NT2/D1 (cell line): ENCODE data around the gene FCF1.

ENCODE experiments used
- DNase-seq: peaks from one replicate; pipeline ENCODE4 v3.0.0-alpha.2; 2011; ENCODE audit warnings: low read depth, low spot score
- H3K27me3 ChIP-seq: 2 replicates; pipeline ENCODE4 v1.6.0; 2011; ENCODE audit warnings: mild to moderate bottlenecking; ENCODE audit not compliant: insufficient read length, insufficient read depth
- H3K36me3 ChIP-seq: 2 replicates; pipeline ENCODE4 v1.6.1; 2011; ENCODE audit warnings: mild to moderate bottlenecking, low read length, mixed read lengths; ENCODE audit not compliant: insufficient read depth, insufficient read length
- H3K4me1 ChIP-seq: 2 replicates; pipeline ENCODE4 v1.5.1; 2011; ENCODE audit not compliant: insufficient read depth, insufficient read length
- H3K4me3 ChIP-seq: 2 replicates; pipeline ENCODE4 v1.5.1; 2011; ENCODE audit warnings: low read depth; ENCODE audit not compliant: insufficient read length
- H3K9ac ChIP-seq: 2 replicates; pipeline ENCODE4 v1.6.0; 2011; ENCODE audit warnings: low read depth; ENCODE audit not compliant: insufficient read length
- H3K9me3 ChIP-seq: 2 replicates; pipeline ENCODE4 v1.5.1; 2011; ENCODE audit warnings: mild to moderate bottlenecking, low read length; ENCODE audit not compliant: insufficient read depth
- SUZ12 ChIP-seq: IDR thresholded peaks from 2 replicates; pipeline ENCODE4 v1.6.1; 2011; ENCODE audit not compliant: insufficient read length, insufficient read depth; ENCODE audit errors: extremely low read depth
- YY1 ChIP-seq: IDR thresholded peaks from 2 replicates; pipeline ENCODE4 v1.6.1; 2011; ENCODE audit not compliant: insufficient read length, insufficient read depth
- ZNF274 ChIP-seq: IDR thresholded peaks from 2 replicates; pipeline ENCODE4 v1.6.1; 2011; ENCODE audit warnings: mild to moderate bottlenecking, low read depth, low read length

Gene FCF1

GRCh38 chr14:74698465-74698864 is 14.5 kb upstream of the FCF1 start:
- peaks cover 16% of the 10 kb centered on the region for H3K36me3 ChIP-seq
- H3K9ac ChIP-seq = no peak overlapping the region
- no peaks in the 10 kb centered on the region for H3K27me3 ChIP-seq
- H3K4me3 ChIP-seq = no peak overlapping the region
- no peak for DNase-seq
- no peaks in the 10 kb centered on the region for H3K4me1 ChIP-seq
- TF ChIP-seq SUZ12 (no peak), YY1 (no peak), ZNF274 (no peak)
- H3K9me3 ChIP-seq = peaks cover 27% of the 10 kb centered on the region

- Histone ChIP-seq H3K9me3 (peaks cover 37% of the 10 kb centered on the region), H3K4me3 (no peak overlapping the region), H3K36me3 (peaks cover 14% of the 10 kb centered on the region), H3K9ac (no peak overlapping the region), H3K27me3 (no peaks in the 10 kb centered on the region), H3K4me1 (no peaks in the 10 kb centered on the region)
- TF ChIP-seq ZNF274 (no peak), YY1 (no peak), SUZ12 (no peak)
- no peak for DNase-seq
Observed at GRCh38 chr14:74702293-74702692, 10.7 kb upstream of the FCF1 start.

GRCh38 chr14:74703043-74703442 is 9.9 kb upstream of the FCF1 start:
- H3K9ac ChIP-seq = no peak overlapping the region
- H3K27me3 ChIP-seq = no peaks in the 10 kb centered on the region
- no peak overlapping the region for H3K4me3 ChIP-seq
- no peak for DNase-seq
- H3K9me3 ChIP-seq = peaks cover 37% of the 10 kb centered on the region
- peaks cover 10% of the 10 kb centered on the region for H3K36me3 ChIP-seq
- TF ChIP-seq ZNF274 (no peak), SUZ12 (no peak), YY1 (no peak)
- no peaks in the 10 kb centered on the region for H3K4me1 ChIP-seq

GRCh38 chr14:74704656-74705055 is 8.3 kb upstream of the FCF1 start:
- Histone ChIP-seq H3K4me3 (no peak overlapping the region), H3K27me3 (no peaks in the 10 kb centered on the region), H3K9ac (no peak overlapping the region), H3K9me3 (peaks cover 37% of the 10 kb centered on the region), H3K4me1 (no peaks in the 10 kb centered on the region), H3K36me3 (peaks cover 4% of the 10 kb centered on the region)
- TF ChIP-seq ZNF274 (no peak), YY1 (no peak), SUZ12 (no peak)
- no peak for DNase-seq

- no peaks in the 10 kb centered on the region for H3K4me1 ChIP-seq
- no peak overlapping the region for H3K9ac ChIP-seq
- H3K36me3 ChIP-seq = peaks cover 2% of the 10 kb centered on the region
- H3K4me3 ChIP-seq = no peak overlapping the region
- TF ChIP-seq ZNF274 (no peak), SUZ12 (no peak), YY1 (no peak)
- H3K9me3 ChIP-seq = peaks cover 35% of the 10 kb centered on the region
- DNase-seq = no peak
- no peaks in the 10 kb centered on the region for H3K27me3 ChIP-seq
Observed at GRCh38 chr14:74705613-74706500, 7.1 kb upstream of the FCF1 start.

GRCh38 chr14:74710480-74710879 is 2.5 kb upstream of the FCF1 start:
- Histone ChIP-seq H3K9me3 (no peaks in the 10 kb centered on the region), H3K4me1 (no peaks in the 10 kb centered on the region), H3K27me3 (no peaks in the 10 kb centered on the region), H3K9ac (no peak overlapping the region), H3K36me3 (peaks cover 8% of the 10 kb centered on the region), H3K4me3 (no peak overlapping the region)
- DNase-seq = no peak
- TF ChIP-seq SUZ12 (no peak), ZNF274 (no peak), YY1 (no peak)

- DNase-seq = no peak
- H3K4me1 ChIP-seq = no peaks in the 10 kb centered on the region
- H3K36me3 ChIP-seq = peaks cover 20% of the 10 kb centered on the region
- no peak overlapping the region for H3K9ac ChIP-seq
- H3K9me3 ChIP-seq = no peaks in the 10 kb centered on the region
- H3K27me3 ChIP-seq = no peaks in the 10 kb centered on the region
- no peak for TF ChIP-seq SUZ12
- no peak for TF ChIP-seq ZNF274
- TF ChIP-seq YY1 = no peak
- H3K4me3 ChIP-seq = no peak overlapping the region
Observed at GRCh38 chr14:74711651-74712050, 1.3 kb upstream of the FCF1 start.
